Natural killer cell (primary cell): Measurements from ENCODE around the gene SASH1. TPM values are rescaled to one million over a fixed set of nuclear protein-coding genes. Genes with fewer than 3 reads are reported as not detected.

Source experiments
- ATAC-seq, 3 donors: fragments of 150-1000 bp in 2 of 3; fragments of 200-7000 bp in 1 of 3; cut with Tn5 transposase; 1 replicate in 1 of 3; 2 replicates in 2 of 3; pipeline ENCODE4 v1.10.0; 2021; ENCODE audit warnings: mild to moderate bottlenecking in 2 of 3, moderate library complexity in 2 of 3
- DNase-seq, 2 donors: peaks; one replicate each; pipeline versions ENCODE4 v3.0.0 to v3.0.0-alpha.2; 2013 to 2021; ENCODE audit warnings: mixed read lengths in 1 of 2
- H3K27ac ChIP-seq: one replicate; pipeline ENCODE4 v1.5.1; 2013; ENCODE audit warnings: mild to moderate bottlenecking, low read length
- H3K27me3 ChIP-seq: one replicate; pipeline ENCODE4 v1.6.1; 2013; ENCODE audit warnings: low read length; ENCODE audit not compliant: control insufficient read depth, insufficient read depth
- H3K36me3 ChIP-seq: one replicate; pipeline ENCODE4 v1.6.1; 2013; ENCODE audit warnings: low read length; ENCODE audit not compliant: control insufficient read depth, insufficient read depth
- H3K4me1 ChIP-seq: one replicate; pipeline ENCODE4 v1.6.1; 2013; ENCODE audit warnings: low read length; ENCODE audit not compliant: control insufficient read depth, insufficient read depth
- H3K4me3 ChIP-seq: one replicate; pipeline ENCODE4 v1.5.1; 2013; ENCODE audit warnings: low read length
- H3K9me3 ChIP-seq: one replicate; pipeline ENCODE4 v1.6.1; 2013; ENCODE audit warnings: low read length; ENCODE audit not compliant: control insufficient read depth, insufficient read depth
- H3K27ac Mint-ChIP-seq, 2 donors: one replicate each; pipeline ENCODE4 v1.8.0; 2022; ENCODE audit warnings: mild to moderate bottlenecking in 2 of 2, mixed read lengths in 2 of 2, moderate library complexity in 1 of 2
- H3K27me3 Mint-ChIP-seq, 2 donors: one replicate each; pipeline ENCODE4 v1.8.0; 2022; ENCODE audit warnings: low read depth in 2 of 2, mixed read lengths in 2 of 2
- H3K36me3 Mint-ChIP-seq: one replicate; pipeline ENCODE4 v1.8.0; 2022; ENCODE audit warnings: mixed read lengths
- H3K4me1 Mint-ChIP-seq, 2 donors: one replicate each; pipeline ENCODE4 v1.8.0; 2022; ENCODE audit warnings: mixed read lengths in 2 of 2
- H3K4me3 Mint-ChIP-seq: one replicate; pipeline ENCODE4 v1.8.0; 2022; ENCODE audit warnings: mild to moderate bottlenecking, moderate library complexity, mixed read lengths
- H3K9me3 Mint-ChIP-seq, 2 donors: one replicate each; pipeline ENCODE4 v1.8.0; 2022; ENCODE audit warnings: mixed read lengths in 2 of 2
- CTCF ChIP-seq: fragments of 200-600 bp; IDR thresholded peaks from one replicate; pipeline ENCODE4 v1.8.0; 2022; ENCODE audit warnings: antibody characterized with exemption
- WGBS: methylation state at CpG from one replicate; pipeline ENCODE4 v1.1.7; 2013; ENCODE audit warnings: missing lambda C conversion rate; ENCODE audit not compliant: insufficient coverage; 5-methylcytosine and 5-hydroxymethylcytosine counted together
- intact Hi-C: fragments of 100-400 bp; cut with micrococcal nuclease; formaldehyde crosslinking; loops from one replicate; pipeline ENCODE4 v1.14.2; 2022
- total RNA-seq, 4 donors: library from RNA; stranded (reverse); fragments of 120-200 nt in 1 of 4; gene quantifications; one replicate each; pipeline versions ENCODE4 v1.2.3 to v1.2.4, GENCODE V29; 2013 to 2022

Gene SASH1
- total RNA-seq, 3 donors from 2014 or later (not counting 1 experiment from before 2014, with no cell fraction given), result 0.63 to 6.2 (median 2.7) TPM

GRCh38 chr6:148509119-148509799 lies 166.6 kb downstream of the SASH1 start:
- H3K36me3 Mint-ChIP-seq, result no peaks in the 10 kb centered on the region
- TF ChIP-seq CTCF, result no peak
- intact Hi-C loops, result no loop called here
- H3K4me1 Mint-ChIP-seq, result no peaks in the 10 kb centered on the region
- H3K4me1 ChIP-seq, result no peaks in the 10 kb centered on the region
- H3K4me3 Mint-ChIP-seq, result no peak overlapping the region
- no peak overlapping the region for H3K27ac Mint-ChIP-seq
- H3K36me3 ChIP-seq, result no peaks in the 10 kb centered on the region
- H3K9me3 ChIP-seq, result no peaks in the 10 kb centered on the region
- no peak overlapping the region for H3K27ac ChIP-seq
- no peak for DNase-seq
- 83% methylated on average over 14 of the region's 14 CpGs for WGBS
- no peak overlapping the region for H3K4me3 ChIP-seq
- H3K27me3 Mint-ChIP-seq, result peaks cover 9 to 44% of the 10 kb centered on the region in 2 donors
- no peaks in the 10 kb centered on the region for H3K9me3 Mint-ChIP-seq
- peaks cover 2% of the 10 kb centered on the region for H3K27me3 ChIP-seq
- ATAC-seq, result no peak

GRCh38 chr6:148509800-148510581 lies 167.4 kb downstream of the SASH1 start:
- intact Hi-C loops, result no loop called here
- DNase-seq, result no peak

GRCh38 chr6:148513145-148514071 lies 170.8 kb downstream of the SASH1 start:
- no peaks in the 10 kb centered on the region for H3K9me3 Mint-ChIP-seq
- no peaks in the 10 kb centered on the region for H3K9me3 ChIP-seq
- H3K4me1 ChIP-seq, result no peaks in the 10 kb centered on the region
- no peaks in the 10 kb centered on the region for H3K36me3 ChIP-seq
- intact Hi-C loops, result no loop called here
- 87% methylated on average over 14 of the region's 14 CpGs for WGBS
- TF ChIP-seq CTCF, result no peak
- no peak overlapping the region for H3K4me3 Mint-ChIP-seq
- no peak overlapping the region for H3K4me3 ChIP-seq
- no peak overlapping the region for H3K27ac Mint-ChIP-seq
- H3K27me3 Mint-ChIP-seq, result peaks cover 8 to 30% of the 10 kb centered on the region in 2 donors
- no peaks in the 10 kb centered on the region for H3K4me1 Mint-ChIP-seq
- ATAC-seq (no peak), DNase-seq (no peak)
- H3K27me3 ChIP-seq, result peaks cover 2% of the 10 kb centered on the region
- no peaks in the 10 kb centered on the region for H3K36me3 Mint-ChIP-seq
- no peak overlapping the region for H3K27ac ChIP-seq

More at GRCh38 chr6:148509800-148510581, 167.4 kb downstream of the SASH1 start:
- H3K4me1 ChIP-seq, result no peaks in the 10 kb centered on the region
- Mint-ChIP-seq H3K27me3 (peaks cover 9 to 49% of the 10 kb centered on the region in 2 donors), H3K4me1 (no peaks in the 10 kb centered on the region), H3K27ac (no peak overlapping the region), H3K4me3 (no peak overlapping the region), H3K36me3 (no peaks in the 10 kb centered on the region), H3K9me3 (no peaks in the 10 kb centered on the region)
- TF ChIP-seq CTCF, result no peak
- WGBS, result 0% methylated on average over 4 of the region's 6 CpGs
- no peak overlapping the region for H3K27ac ChIP-seq
- peaks cover 2% of the 10 kb centered on the region for H3K27me3 ChIP-seq
- no peaks in the 10 kb centered on the region for H3K9me3 ChIP-seq
- no peak for ATAC-seq
- H3K4me3 ChIP-seq, result no peak overlapping the region
- no peaks in the 10 kb centered on the region for H3K36me3 ChIP-seq
